Measurements from ENCODE around the gene CALHM3. TPM values are rescaled to one million over a fixed set of nuclear protein-coding genes. Genes with fewer than 3 reads are reported as not detected.

Gene CALHM3, protein sequence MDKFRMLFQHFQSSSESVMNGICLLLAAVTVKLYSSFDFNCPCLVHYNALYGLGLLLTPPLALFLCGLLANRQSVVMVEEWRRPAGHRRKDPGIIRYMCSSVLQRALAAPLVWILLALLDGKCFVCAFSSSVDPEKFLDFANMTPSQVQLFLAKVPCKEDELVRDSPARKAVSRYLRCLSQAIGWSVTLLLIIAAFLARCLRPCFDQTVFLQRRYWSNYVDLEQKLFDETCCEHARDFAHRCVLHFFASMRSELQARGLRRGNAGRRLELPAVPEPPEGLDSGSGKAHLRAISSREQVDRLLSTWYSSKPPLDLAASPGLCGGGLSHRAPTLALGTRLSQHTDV
- not detected in 2 replicates for total RNA-seq

DNA sequence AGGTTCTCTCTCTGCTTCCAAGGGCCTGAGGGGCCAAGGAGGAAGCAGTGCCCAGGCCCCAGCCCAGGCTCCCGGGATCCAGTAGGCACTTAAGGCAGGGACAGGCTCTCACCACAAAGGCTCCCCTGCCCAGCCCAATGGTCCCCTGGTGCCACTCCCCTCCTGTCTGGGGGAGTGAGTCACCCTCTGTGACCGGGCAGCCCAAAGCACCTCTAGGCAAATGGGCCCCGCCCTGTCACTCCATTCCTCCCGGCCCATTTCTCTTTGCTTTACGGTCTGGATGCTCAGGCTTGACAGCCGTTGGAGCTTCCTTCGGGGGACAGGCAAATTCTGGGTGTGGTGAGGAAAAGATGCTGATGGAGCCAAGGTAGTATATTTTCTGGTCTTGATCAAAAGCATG is at the start of gene CALHM3:
CALHM3 (minus strand) TSS at position 106 of the 400 bp plus-strand sequence. CDS start 208 bp downstream, outside the sequence.

DNA sequence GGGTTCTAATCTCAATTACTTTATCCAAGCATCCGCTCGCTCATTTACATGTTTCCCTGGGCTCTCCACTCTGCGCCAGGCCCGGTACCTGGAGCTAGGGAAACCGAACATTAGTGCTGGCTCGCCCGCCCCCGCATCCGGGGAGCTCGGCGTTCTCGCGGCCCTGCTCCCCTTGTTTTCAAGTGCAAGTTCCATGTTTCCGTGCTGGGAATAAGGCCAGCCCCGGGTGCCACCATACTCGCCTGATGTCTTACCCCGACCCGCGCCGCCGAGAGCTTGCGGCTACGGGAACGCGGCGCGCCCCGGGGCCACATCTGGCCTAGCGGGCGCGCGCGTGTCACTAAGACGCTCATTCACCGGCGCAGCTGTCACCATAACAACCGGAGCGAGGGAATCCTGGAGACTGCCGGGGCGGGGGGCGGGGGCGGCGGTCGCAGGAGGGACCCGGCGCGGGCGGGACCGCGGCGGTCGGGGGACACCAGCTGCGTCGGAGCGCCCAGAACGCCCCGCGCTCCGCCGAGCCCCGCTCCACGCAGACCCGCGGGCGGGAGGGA is 14.4 kb upstream of the CALHM3 start, which contains the start of gene NEURL1:
NEURL1 (plus strand) TSS at position 344 of the 554 bp plus-strand sequence. CDS start 683 bp downstream, outside the sequence.

DNA sequence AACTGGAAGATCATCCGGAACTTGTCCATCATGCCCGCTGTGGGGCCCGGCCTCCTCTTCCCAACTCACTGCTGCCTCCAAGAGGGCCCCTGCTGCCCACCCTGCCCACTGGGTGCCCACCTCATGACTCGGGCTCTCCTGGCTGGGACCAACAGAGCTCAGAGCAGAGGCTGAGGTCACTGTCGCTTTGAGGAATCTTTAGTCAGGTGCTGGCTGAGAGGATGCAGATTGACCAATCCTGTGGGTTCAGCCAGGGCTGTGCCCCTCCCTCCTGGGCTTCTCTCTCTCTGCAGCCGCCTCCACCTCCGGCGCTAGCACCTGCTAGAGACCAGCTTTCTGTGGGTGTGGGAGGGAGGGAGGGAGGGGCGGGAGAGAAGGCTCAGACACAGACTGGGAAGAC is 20.3 kb downstream of the CALHM3 start, which contains the start of gene CALHM1:
CALHM1 (minus strand) TSS at position 181 of the 400 bp plus-strand sequence; CDS start at position 32, 149 bp downstream.

DNA sequence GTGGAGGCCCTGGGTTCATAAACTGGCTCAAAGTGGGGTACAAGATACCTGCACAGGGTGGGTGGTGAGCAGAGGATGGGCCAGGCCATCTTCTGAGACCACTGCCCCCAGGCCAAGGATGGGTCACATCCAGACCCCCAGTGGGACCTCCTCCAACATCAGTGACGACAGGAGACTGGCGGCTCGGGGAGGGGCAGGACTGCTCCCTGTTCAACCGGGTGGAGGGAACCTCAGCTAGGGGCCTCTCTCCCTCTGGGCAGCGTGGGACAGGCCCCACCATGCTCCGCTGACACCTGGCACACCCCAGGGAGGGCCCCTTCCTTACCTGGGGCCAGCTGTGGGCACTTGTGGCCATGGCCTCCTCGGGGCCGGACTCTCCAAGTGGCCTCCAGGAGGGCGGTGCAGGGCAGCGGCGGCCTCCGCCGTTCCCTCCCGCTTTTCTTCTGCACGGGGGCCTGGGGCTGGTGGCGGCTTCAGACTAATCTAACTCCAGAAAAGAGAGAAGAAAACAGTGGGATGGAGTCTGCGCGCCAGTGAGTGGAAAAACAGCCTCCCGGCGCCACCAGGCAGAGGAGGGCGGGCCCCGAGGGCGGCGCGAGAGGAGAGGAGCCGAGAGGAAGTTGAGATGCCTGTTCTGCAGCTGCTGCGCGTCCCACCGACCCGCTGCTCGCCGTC is 27.1 kb downstream of the CALHM3 start, which contains the start of gene CALHM2:
CALHM2 (minus strand) TSS at position 540 of the 675 bp plus-strand sequence. CDS start 2,429 bp downstream, outside the sequence.

Other genes starting within 250 kb of the CALHM3 start
- gene RPEL1, start 233.4 kb downstream of the CALHM3 start, total RNA-seq, result under 0.01 TPM in 2 replicates
- 1.7 TPM in 1 of 2 replicates, not detected in the other for gene INA, start 202.1 kb downstream of the CALHM3 start, total RNA-seq
- gene PCGF6, start 128.1 kb downstream of the CALHM3 start, total RNA-seq, result 14.3 and 17.1 TPM in 2 replicates
- gene TAF5, start 111.3 kb downstream of the CALHM3 start, total RNA-seq, result 3.8 and 4.1 TPM in 2 replicates
- 240 and 313 TPM in 2 replicates for gene ATP5MK, start 82.8 kb downstream of the CALHM3 start, total RNA-seq
- gene PDCD11, start 82.6 kb downstream of the CALHM3 start, total RNA-seq, result 44.3 and 54.5 TPM in 2 replicates
- gene CALHM2, start 26.9 kb downstream of the CALHM3 start, total RNA-seq, result 0.43 and 0.72 TPM in 2 replicates
- gene CALHM1, start 20.3 kb downstream of the CALHM3 start, total RNA-seq, result not detected in 2 replicates
- 0.24 and 0.85 TPM in 2 replicates for gene NEURL1, start 14.5 kb upstream of the CALHM3 start, total RNA-seq